Measurements from ENCODE around the gene ZFYVE28.

The ZFYVE28 gene

GRCh38 chr4:2357821-2358745, 60.4 kb downstream of the ZFYVE28 start:
- no peaks in the 10 kb centered on the region for H3K4me1 ChIP-seq (ENCODE audit: control insufficient read depth, insufficient read depth, low read length)
- no peak overlapping the region for H3K27ac ChIP-seq (ENCODE audit: low read length)
- no peaks in the 10 kb centered on the region for H3K9me3 ChIP-seq (ENCODE audit: control insufficient read depth, insufficient read depth, low read length)
- H3K4me3 ChIP-seq (ENCODE audit: low read length): no peak overlapping the region
- no peaks in the 10 kb centered on the region for H3K36me3 ChIP-seq (ENCODE audit: control insufficient read depth, insufficient read depth, low read length)
- no peak for DNase-seq (ENCODE audit: low read depth, low spot score)
- no CpG with 5 or more reads among the region's 21 CpGs for WGBS (ENCODE audit: insufficient coverage, insufficient read length)
- no peaks in the 10 kb centered on the region for H3K27me3 ChIP-seq (ENCODE audit: control insufficient read depth, insufficient read depth, low read length)

- no peaks in the 10 kb centered on the region for H3K27me3 ChIP-seq (ENCODE audit: control insufficient read depth, insufficient read depth, low read length)
- no CpG with 5 or more reads among the region's 25 CpGs for WGBS (ENCODE audit: insufficient coverage, insufficient read length)
- no peak overlapping the region for H3K4me3 ChIP-seq (ENCODE audit: low read length)
- DNase-seq (ENCODE audit: low read depth, low spot score): no peak
- no peaks in the 10 kb centered on the region for H3K9me3 ChIP-seq (ENCODE audit: control insufficient read depth, insufficient read depth, low read length)
- H3K36me3 ChIP-seq (ENCODE audit: control insufficient read depth, insufficient read depth, low read length): no peaks in the 10 kb centered on the region
- no peaks in the 10 kb centered on the region for H3K4me1 ChIP-seq (ENCODE audit: control insufficient read depth, insufficient read depth, low read length)
- no peak overlapping the region for H3K27ac ChIP-seq (ENCODE audit: low read length)
Measured at GRCh38 chr4:2356123-2357069, 62.0 kb downstream of the ZFYVE28 start.

- Histone ChIP-seq H3K36me3 (ENCODE audit: control insufficient read depth, insufficient read depth, low read length) (no peaks in the 10 kb centered on the region), H3K9me3 (ENCODE audit: control insufficient read depth, insufficient read depth, low read length) (no peaks in the 10 kb centered on the region), H3K27me3 (ENCODE audit: control insufficient read depth, insufficient read depth, low read length) (no peaks in the 10 kb centered on the region), H3K4me3 (ENCODE audit: low read length) (no peak overlapping the region), H3K27ac (ENCODE audit: low read length) (no peak overlapping the region), H3K4me1 (ENCODE audit: control insufficient read depth, insufficient read depth, low read length) (no peaks in the 10 kb centered on the region)
- WGBS (ENCODE audit: insufficient coverage, insufficient read length): no CpG with 5 or more reads among the region's 9 CpGs
- DNase-seq (ENCODE audit: low read depth, low spot score): no peak
Measured at GRCh38 chr4:2354760-2355159, 63.7 kb downstream of the ZFYVE28 start.

GRCh38 chr4:2354118-2354517, 64.3 kb downstream of the ZFYVE28 start:
- Histone ChIP-seq H3K4me1 (ENCODE audit: control insufficient read depth, insufficient read depth, low read length) (no peaks in the 10 kb centered on the region), H3K4me3 (ENCODE audit: low read length) (no peak overlapping the region), H3K27me3 (ENCODE audit: control insufficient read depth, insufficient read depth, low read length) (no peaks in the 10 kb centered on the region), H3K9me3 (ENCODE audit: control insufficient read depth, insufficient read depth, low read length) (no peaks in the 10 kb centered on the region), H3K36me3 (ENCODE audit: control insufficient read depth, insufficient read depth, low read length) (no peaks in the 10 kb centered on the region), H3K27ac (ENCODE audit: low read length) (no peak overlapping the region)
- no CpG with 5 or more reads among the region's 6 CpGs for WGBS (ENCODE audit: insufficient coverage, insufficient read length)
- DNase-seq (ENCODE audit: low read depth, low spot score): no peak

- Histone ChIP-seq H3K36me3 (ENCODE audit: control insufficient read depth, insufficient read depth, low read length) (no peaks in the 10 kb centered on the region), H3K9me3 (ENCODE audit: control insufficient read depth, insufficient read depth, low read length) (no peaks in the 10 kb centered on the region), H3K27me3 (ENCODE audit: control insufficient read depth, insufficient read depth, low read length) (no peaks in the 10 kb centered on the region), H3K27ac (ENCODE audit: low read length) (no peak overlapping the region), H3K4me3 (ENCODE audit: low read length) (no peak overlapping the region), H3K4me1 (ENCODE audit: control insufficient read depth, insufficient read depth, low read length) (no peaks in the 10 kb centered on the region)
- DNase-seq (ENCODE audit: low read depth, low spot score): no peak
- no CpG with 5 or more reads among the region's 30 CpGs for WGBS (ENCODE audit: insufficient coverage, insufficient read length)
Measured at GRCh38 chr4:2353222-2354107, 65.0 kb downstream of the ZFYVE28 start.

- Histone ChIP-seq H3K9me3 (ENCODE audit: control insufficient read depth, insufficient read depth, low read length) (no peaks in the 10 kb centered on the region), H3K36me3 (ENCODE audit: control insufficient read depth, insufficient read depth, low read length) (no peaks in the 10 kb centered on the region), H3K27me3 (ENCODE audit: control insufficient read depth, insufficient read depth, low read length) (no peaks in the 10 kb centered on the region), H3K4me3 (ENCODE audit: low read length) (no peak overlapping the region), H3K27ac (ENCODE audit: low read length) (no peak overlapping the region), H3K4me1 (ENCODE audit: control insufficient read depth, insufficient read depth, low read length) (no peaks in the 10 kb centered on the region)
- no peak for DNase-seq (ENCODE audit: low read depth, low spot score)
- WGBS (ENCODE audit: insufficient coverage, insufficient read length): no CpG with 5 or more reads among the region's 5 CpGs
Measured at GRCh38 chr4:2352729-2353221, 65.7 kb downstream of the ZFYVE28 start.

- H3K27ac ChIP-seq (ENCODE audit: low read length): no peak overlapping the region
- H3K36me3 ChIP-seq (ENCODE audit: control insufficient read depth, insufficient read depth, low read length): no peaks in the 10 kb centered on the region
- H3K4me3 ChIP-seq (ENCODE audit: low read length): no peak overlapping the region
- no peak for DNase-seq (ENCODE audit: low read depth, low spot score)
- WGBS (ENCODE audit: insufficient coverage, insufficient read length): no CpG with 5 or more reads among the region's 10 CpGs
- H3K27me3 ChIP-seq (ENCODE audit: control insufficient read depth, insufficient read depth, low read length): no peaks in the 10 kb centered on the region
- H3K9me3 ChIP-seq (ENCODE audit: control insufficient read depth, insufficient read depth, low read length): no peaks in the 10 kb centered on the region
- no peaks in the 10 kb centered on the region for H3K4me1 ChIP-seq (ENCODE audit: control insufficient read depth, insufficient read depth, low read length)
Measured at GRCh38 chr4:2352171-2352570, 66.3 kb downstream of the ZFYVE28 start.

- no peak for DNase-seq (ENCODE audit: low read depth, low spot score)
- Histone ChIP-seq H3K27me3 (ENCODE audit: control insufficient read depth, insufficient read depth, low read length) (no peaks in the 10 kb centered on the region), H3K9me3 (ENCODE audit: control insufficient read depth, insufficient read depth, low read length) (no peaks in the 10 kb centered on the region), H3K4me1 (ENCODE audit: control insufficient read depth, insufficient read depth, low read length) (no peaks in the 10 kb centered on the region), H3K27ac (ENCODE audit: low read length) (no peak overlapping the region), H3K36me3 (ENCODE audit: control insufficient read depth, insufficient read depth, low read length) (no peaks in the 10 kb centered on the region), H3K4me3 (ENCODE audit: low read length) (no peak overlapping the region)
- no CpG with 5 or more reads among the region's 4 CpGs for WGBS (ENCODE audit: insufficient coverage, insufficient read length)
Measured at GRCh38 chr4:2350982-2351381, 67.5 kb downstream of the ZFYVE28 start.

GRCh38 chr4:2348786-2349185, 69.7 kb downstream of the ZFYVE28 start:
- no peaks in the 10 kb centered on the region for H3K36me3 ChIP-seq (ENCODE audit: control insufficient read depth, insufficient read depth, low read length)
- H3K27me3 ChIP-seq (ENCODE audit: control insufficient read depth, insufficient read depth, low read length): no peaks in the 10 kb centered on the region
- H3K4me3 ChIP-seq (ENCODE audit: low read length): no peak overlapping the region
- H3K9me3 ChIP-seq (ENCODE audit: control insufficient read depth, insufficient read depth, low read length): no peaks in the 10 kb centered on the region
- H3K4me1 ChIP-seq (ENCODE audit: control insufficient read depth, insufficient read depth, low read length): no peaks in the 10 kb centered on the region
- no peak overlapping the region for H3K27ac ChIP-seq (ENCODE audit: low read length)
- DNase-seq (ENCODE audit: low read depth, low spot score): no peak
- WGBS (ENCODE audit: insufficient coverage, insufficient read length): no CpG with 5 or more reads among the region's 3 CpGs

Data from iPS DF 6.9 (cell line).